GM18873 (cell line): ENCODE results near the gene ASTN1.

Experiments used
- ATAC-seq: cut with Tn5 transposase; IDR thresholded peaks from one replicate; pipeline ENCODE4 v1.9.1; 2021; ENCODE audit warnings: mild to moderate bottlenecking, moderate library complexity, moderate number of reproducible peaks; ENCODE audit not compliant: unreplicated experiment, low FRiP score

ASTN1 gene

GRCh38 chr1:176885751-176886150, 278.8 kb downstream of the ASTN1 start:
- no peak for ATAC-seq

DNA sequence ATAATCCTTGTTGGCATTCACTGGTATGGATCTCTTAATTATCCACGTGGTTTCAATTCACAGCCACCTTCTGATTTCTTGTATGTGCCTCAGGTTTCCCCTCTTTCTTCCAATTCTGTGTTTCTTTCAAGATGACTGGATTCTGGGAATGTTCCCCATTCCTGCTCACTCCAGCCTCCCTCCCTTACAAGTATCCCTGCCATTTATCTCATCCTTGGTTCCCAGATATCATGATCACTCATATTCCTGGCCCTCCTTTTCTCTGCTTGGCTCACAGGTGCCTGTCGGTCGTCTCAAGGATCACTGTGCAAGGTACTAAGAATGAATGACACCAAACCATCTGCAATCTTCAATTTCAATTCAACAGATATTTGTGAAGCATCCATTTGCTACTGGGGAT, 279.2 kb downstream of the ASTN1 start:
- no peak for ATAC-seq

DNA sequence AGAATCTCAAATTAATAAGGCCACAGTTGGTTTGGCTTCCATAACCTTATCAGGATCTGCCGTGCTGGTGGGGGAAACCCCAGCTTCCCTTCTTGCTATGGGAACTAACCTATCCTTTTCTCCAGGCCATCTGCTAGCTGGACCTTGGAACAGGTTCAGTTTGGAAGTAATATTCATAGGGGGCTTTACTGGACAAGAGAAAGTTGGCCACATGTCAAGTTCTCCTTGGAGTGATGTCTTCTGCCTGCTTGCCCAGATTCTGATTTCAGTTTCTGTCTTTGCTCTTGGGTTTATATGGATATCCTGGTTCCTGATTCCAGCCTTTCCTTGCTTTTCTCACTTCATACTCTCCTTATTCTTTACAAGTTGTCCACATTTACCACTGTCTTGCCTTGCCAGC, 279.6 kb downstream of the ASTN1 start:
- no peak for ATAC-seq

DNA sequence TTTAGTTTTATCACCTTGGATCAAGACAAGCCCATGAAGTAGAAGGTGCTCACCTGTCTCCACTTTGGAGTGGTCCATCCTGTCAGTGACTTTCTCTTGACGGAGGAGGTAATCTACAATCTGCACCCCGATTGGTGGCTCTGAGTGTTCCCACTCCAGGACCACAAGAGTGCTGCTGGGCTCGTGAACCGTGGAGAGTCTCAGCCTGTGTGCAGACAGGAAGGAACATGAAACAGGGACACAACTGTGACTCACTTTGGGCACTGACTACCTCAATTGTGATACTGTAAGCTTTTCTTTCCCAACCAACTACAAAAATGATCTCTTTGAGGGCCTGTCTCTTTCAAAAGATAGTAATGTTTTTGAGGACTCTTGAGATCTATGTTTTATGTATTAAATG, 280.2 kb downstream of the ASTN1 start:
- ATAC-seq, result no peak

DNA sequence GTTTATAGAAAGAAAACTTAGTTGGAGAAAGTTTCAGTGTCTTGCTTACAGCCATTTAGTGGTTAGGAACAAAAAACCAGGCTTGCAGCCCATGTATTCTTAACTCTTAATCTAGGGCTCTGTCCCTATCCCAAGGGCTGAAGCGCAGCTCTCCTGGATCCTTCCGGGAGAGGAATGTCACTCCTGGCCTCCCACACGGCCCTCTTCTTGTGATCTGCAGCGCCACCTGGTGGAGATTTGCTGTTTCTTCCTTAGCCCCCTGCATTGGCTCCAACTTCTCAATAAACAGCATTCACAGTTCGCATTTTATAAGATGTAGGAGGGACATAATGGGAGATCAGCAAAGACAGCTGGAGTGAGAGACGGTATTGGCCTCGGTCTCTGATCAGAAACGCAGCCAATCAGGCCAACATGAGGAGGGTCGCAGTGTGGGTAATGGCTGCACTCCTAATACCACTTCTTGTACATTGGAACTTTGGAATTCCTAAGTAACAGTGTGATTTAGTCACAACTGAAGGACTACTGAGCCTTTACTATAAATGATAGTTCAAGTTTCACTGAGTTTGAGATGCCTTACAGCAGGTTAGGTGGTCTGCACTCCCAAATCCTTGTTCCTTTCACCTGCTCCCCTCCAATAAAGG, 283.4 kb downstream of the ASTN1 start:
- ATAC-seq, result no peak

DNA sequence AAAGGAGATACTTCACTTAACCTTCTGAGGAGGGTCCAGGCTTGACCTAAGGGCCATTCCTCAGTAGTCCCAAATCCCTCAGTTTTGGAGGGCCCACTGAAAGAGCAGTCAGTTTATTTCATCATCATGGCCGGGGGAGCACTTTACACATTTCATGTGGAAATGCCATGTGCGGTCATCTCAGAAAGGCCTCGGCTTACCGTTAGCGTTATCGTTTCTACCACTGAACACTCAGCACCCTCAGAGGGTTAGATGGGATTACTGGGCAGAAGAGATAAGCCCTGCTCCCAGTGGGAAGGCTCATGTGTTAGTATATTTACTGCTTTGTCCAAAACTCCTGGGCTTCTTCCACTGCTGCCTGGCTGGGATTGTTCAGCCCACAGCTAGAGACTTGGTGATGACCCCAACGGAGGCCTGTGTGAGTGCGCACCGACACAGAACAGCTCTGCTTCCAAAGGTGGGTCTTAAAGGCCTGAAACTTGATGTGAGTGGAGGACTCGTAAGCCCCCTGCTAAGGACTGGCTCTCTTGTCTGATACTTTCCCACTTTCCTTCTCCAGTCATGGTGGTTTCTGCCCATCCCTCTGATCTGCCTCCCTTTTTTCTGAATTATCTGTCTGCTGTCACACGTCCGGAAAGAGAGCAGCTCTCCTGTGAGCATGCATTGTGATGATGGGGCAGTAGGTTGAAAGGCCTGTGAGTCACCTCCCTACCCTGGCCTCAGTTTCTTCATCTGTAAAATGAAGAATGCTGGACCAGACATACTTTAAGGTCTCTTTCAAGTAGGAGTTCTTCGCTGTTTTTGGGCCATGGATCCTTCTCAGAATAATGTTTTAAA, 284.5 kb downstream of the ASTN1 start:
- no peak for ATAC-seq

DNA sequence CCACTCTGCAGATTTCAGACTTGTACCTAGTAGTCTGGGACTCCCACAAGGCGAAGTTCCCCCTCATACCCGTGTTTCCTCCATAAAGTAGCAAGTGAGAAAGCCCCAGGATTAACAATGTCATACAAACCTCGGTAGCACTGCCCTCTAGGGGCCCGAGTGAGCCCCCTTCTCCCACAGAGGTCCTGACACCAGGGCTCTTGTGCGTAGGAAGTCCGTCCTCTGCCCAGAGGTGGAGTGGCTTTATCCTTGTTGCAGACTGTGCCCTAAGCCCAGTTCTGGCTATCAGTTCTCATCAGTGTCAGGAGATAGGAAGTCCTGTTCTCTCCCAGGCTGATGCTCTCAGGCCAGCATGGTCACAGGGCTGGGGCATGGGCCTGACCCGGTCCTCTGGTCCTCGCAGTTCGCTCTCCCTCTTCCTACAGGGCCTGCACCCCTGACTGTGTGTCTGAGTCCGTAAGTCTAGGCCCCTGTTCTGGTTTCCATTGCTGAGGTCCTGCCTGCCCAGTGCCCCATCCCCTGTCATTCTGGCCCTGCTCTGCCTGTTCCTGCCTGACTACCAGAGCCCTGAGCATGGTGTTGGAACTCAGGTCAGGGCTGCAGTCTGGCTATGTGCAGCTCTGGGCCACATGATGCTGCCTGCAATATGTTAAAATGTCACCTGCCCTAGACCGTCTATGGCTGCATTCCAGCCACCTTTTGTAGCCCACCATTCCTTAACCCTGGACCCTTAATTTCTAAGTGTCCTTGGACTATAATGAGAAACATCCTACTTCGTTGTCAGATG, 285.6 kb downstream of the ASTN1 start:
- no peak for ATAC-seq

DNA sequence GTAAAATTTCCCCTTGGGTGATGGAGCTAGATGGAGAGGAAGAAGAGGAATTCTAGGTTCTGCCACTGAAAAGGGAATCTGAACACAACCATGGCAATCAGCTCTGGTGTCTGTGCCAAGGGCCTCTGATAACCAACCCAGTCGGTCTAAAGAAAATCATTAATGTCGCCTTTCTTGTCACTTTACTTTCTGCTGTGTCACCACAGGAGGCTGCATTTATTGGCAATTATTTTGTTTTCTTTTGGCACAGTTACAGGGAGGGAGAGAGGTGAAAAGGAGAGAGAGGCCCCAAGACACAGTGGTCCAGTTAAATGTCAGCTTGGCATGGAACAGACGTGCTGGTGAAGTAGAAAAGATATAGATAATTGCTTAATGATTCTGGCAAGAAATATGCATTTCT, 287.0 kb downstream of the ASTN1 start:
- no peak for ATAC-seq

DNA sequence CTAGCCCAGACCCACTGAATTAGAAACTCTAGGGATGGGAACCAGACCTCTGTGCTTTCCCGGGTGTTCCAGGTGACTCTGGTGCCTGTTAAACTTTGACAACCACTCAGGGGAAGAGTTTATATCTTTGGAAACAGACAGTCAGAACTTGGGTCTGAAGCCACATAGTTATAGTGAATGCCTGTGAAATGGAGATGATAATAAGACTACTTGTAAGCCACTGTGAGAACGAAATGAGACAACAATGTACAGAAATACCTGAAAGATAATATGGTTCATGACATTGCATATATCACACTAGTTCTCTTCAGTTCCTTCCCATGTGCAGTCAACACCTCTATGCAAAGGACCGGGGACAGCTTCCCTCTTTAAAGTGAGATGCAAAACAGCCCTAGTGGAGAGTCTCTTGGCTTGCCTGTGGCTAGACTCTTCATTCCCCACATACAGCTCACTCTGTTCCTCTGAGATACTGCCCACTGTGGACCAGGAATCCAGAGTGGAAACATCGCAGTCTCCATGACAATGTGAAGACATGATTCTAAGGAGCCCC, 287.5 kb downstream of the ASTN1 start:
- ATAC-seq, result no peak

GRCh38 chr1:176869577-176869976, 294.9 kb downstream of the ASTN1 start:
- ATAC-seq, result no peak

DNA sequence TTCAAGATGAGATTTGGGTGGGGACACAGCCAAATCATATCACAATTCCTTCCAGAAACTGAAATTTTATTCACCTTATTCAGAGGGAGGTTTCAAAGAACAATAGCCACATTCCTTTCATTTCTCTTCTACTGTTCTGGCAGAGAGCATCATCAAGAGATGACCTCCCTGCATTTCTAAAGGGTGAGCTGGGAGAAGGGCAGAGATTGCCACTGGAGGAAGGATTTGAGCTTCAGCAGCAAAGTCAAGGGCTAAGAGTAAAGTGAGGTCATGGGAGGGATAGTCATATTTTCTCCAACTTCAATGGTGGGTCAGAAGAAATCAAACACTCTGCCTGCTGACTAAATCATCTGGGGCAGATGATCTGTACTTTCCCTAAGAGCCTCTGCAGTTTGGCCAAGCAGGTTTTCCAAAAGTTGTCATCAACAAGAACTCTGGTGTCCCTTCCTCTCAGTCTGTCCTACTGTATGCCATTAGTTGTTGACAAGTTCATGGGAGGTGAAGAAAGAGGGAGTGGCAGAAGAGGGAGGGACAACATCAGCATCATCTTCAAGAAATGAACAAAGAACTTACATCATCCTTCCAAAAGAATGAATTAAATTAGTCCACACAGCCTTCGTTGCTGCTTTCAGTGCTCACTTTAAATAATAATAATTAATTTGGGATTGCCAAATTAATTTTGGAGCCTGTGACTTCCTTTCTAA, 298.3 kb downstream of the ASTN1 start:
- ATAC-seq, result no peak

GRCh38 chr1:176864211-176864610, 300.3 kb downstream of the ASTN1 start:
- ATAC-seq, result no peak

DNA sequence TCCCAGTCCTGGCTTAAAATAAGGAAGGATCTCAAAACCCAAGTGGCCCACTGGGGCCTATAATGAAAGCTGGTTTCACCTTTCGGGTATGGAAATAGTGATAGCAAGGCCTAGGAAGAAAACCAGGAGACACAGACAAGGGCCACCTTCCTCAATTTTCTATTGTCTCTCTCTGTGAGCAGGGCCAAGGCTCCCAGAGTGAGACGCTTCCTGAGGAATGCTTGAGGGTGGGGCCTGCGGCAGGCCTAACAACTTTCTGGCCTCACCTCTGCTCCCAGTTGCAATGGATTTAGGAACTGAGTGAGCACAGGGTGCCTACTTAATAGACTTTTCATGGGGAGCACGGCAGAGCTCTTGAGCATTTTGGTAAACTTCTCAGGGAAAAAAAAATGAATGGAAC, 300.9 kb downstream of the ASTN1 start:
- ATAC-seq, result no peak

- no peak for ATAC-seq
These were observed 306.0 kb downstream of the ASTN1 start for GRCh38 chr1:176858433-176858916.

DNA sequence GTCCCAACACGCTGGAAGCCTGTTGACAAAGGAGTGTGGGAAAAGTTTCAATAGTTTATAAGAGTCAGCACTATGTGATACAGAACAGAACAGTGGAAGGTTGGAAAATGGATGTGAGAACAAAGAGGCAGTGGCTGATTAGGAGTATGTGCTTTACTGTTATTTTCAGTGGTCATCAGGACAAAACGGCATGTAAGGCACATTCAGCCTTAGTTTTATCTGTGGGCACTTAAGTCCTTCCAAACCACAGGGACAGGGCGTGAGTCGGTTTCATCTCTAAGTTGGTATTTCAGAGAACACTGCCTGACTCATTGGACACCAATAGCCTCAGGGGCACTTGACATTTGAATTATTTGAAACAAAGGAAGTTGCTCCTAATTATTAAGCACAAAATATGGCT, 306.9 kb downstream of the ASTN1 start:
- ATAC-seq, result no peak

DNA sequence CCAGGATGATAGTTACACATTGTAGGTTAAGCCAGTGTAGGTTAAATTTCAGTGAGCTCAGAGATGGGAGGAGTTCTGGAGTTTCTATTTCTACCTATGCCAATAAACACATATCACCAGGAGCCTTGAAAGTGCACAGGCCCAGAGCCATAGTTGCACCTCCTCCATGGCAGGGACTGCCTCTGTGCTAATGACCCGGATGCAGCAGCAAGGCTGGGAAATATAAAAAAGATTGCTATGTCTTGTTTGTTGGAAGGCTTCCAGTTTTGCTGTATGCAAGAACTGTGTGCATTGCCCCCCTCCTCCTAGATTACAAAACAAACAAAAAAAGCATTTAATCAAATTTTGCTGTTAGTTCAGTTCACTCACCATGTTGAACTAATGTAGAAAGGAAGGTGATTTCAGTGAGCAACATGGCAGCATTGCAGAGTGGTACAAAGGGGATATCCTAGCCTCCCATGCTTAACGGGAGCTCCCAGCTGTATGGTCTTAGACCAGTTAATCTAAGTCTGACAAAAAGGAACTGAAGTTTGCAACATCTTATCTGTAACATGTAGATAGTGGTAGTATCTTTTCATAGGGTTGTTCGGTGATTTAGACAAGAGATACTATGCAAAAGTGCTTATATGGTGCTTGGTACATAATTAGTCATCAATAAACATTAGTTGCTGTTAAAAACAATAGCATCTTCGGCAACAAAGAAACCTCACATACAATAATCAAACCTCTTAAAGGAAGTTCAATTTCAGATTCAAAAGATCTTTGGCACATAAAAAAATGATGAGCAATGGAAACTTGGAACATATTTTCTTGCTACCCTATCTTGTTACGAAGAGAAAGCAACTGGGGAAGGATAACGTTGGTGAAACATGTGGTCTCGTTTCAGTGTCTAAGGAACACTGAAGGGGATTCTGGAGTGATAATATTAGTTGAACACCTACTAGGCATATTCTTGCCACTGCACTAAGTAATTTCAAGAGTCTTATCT, 309.5 kb downstream of the ASTN1 start:
- no peak for ATAC-seq

- no peak for ATAC-seq
These were observed 310.4 kb downstream of the ASTN1 start for GRCh38 chr1:176854121-176854520.

GRCh38 chr1:176853503-176853902, 311.0 kb downstream of the ASTN1 start:
- ATAC-seq, result no peak

DNA sequence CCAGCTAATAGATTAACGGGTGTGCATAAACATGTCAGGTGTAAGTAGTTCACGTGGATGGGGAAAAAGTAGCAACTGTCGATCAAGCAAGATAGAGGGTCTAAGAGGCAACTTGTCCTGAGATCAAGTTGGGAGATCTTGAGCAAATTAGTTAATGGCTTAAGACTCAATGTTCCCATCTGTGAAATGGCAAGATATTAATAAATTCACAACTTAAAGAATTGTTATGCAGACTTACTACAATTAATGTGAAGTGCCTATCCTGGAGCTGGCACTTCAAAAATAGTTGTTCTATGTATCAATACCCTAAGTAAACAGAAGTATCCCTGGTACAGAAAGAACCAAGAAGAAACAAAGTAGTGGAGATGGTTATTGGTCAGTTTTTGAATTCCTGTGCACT, 312.4 kb downstream of the ASTN1 start:
- no peak for ATAC-seq
